ENCODE results near the gene CCDC28B.
"Not testable (repeated sequence)": the region's sequence is repeated elsewhere in the genome, so short reads cannot be mapped to it uniquely, and the experiment has no call there.

The CCDC28B gene

GRCh38 chr1:32200226-32201010, at the start of gene CCDC28B:
Gene CCDC28B, plus strand, starts transcription at chr1:32200595. Its CDS starts 1,341 bp downstream, at chr1:32201936.
- DNase-seq = peak in 1 of 4 experiments; percentile 16

GRCh38 chr1:32150847-32151246, 49.5 kb upstream of the CCDC28B start:
- DNase-seq = no peak

- no peak for DNase-seq
Measured at GRCh38 chr1:32151319-32151787, 49.0 kb upstream of the CCDC28B start.

- DNase-seq = no peak
Measured at GRCh38 chr1:32159189-32159588, 41.2 kb upstream of the CCDC28B start.

GRCh38 chr1:32163405-32163804, 37.0 kb upstream of the CCDC28B start:
- no peak for DNase-seq

GRCh38 chr1:32165633-32166032, 34.8 kb upstream of the CCDC28B start:
- DNase-seq = not testable (repeated sequence)

GRCh38 chr1:32170991-32171390, 29.4 kb upstream of the CCDC28B start:
- DNase-seq = no peak

GRCh38 chr1:32172621-32173245, 27.7 kb upstream of the CCDC28B start:
- no peak for DNase-seq

GRCh38 chr1:32178380-32179192, 21.8 kb upstream of the CCDC28B start:
- no peak for DNase-seq

- DNase-seq = no peak
Measured at GRCh38 chr1:32179193-32179442, 21.3 kb upstream of the CCDC28B start.

GRCh38 chr1:32179443-32180185, 20.8 kb upstream of the CCDC28B start, which contains the start of gene TXLNA:
Gene TXLNA, plus strand, starts transcription at chr1:32179675. Its CDS starts 671 bp downstream, at chr1:32180346.
- peak; percentile 80 to 88 (median 84) for DNase-seq

GRCh38 chr1:32180186-32181060, 20.0 kb upstream of the CCDC28B start:
- peak in 1 of 4 experiments; percentile 19 for DNase-seq

GRCh38 chr1:32181065-32181464, 19.3 kb upstream of the CCDC28B start:
- DNase-seq = no peak

- no peak for DNase-seq
Measured at GRCh38 chr1:32181563-32181962, 18.8 kb upstream of the CCDC28B start.

GRCh38 chr1:32182060-32182459, 18.3 kb upstream of the CCDC28B start:
- no peak for DNase-seq

- DNase-seq = no peak
Measured at GRCh38 chr1:32184650-32185049, 15.7 kb upstream of the CCDC28B start.

- no peak for DNase-seq
Measured at GRCh38 chr1:32186077-32186476, 14.3 kb upstream of the CCDC28B start.

GRCh38 chr1:32186491-32186890, 13.9 kb upstream of the CCDC28B start:
- DNase-seq = no peak

GRCh38 chr1:32187850-32188249, 12.5 kb upstream of the CCDC28B start:
- DNase-seq = no peak

GRCh38 chr1:32192220-32192948, 8.0 kb upstream of the CCDC28B start:
- DNase-seq = no peak

GRCh38 chr1:32194984-32195383, 5.4 kb upstream of the CCDC28B start:
- DNase-seq = no peak
